NCI-H187 (cell line): ENCODE results near the gene NANS.
"Not testable (repeated sequence)": the region's sequence is repeated elsewhere in the genome, so short reads cannot be mapped to it uniquely, and the experiment has no call there.

ENCODE experiments used
- DNase-seq, 2 experiments: peaks; one replicate each; lab custom pipeline; 2025; lab: John Stamatoyannopoulos, UW

The NANS gene

DNA sequence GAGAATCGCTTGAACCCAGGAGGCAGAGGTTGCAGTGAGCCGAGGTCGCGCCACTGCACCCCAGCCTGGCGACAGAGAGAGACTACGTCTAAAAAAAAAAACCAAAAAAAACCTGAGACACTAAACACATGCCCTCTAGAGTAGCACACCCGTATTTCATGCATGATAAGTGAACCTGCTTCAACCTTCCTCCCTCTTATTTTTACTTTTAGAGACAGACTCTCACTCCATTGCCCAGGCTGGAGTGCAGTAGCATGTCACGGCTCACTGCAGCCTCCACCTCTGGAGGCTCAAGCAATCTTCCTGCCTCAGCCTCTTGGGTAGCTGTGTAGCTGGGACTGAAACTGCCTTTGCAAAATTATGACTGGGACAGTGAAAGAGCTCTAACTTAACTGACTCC lies 17.6 kb upstream of the NANS start:
- no peak for DNase-seq

DNA sequence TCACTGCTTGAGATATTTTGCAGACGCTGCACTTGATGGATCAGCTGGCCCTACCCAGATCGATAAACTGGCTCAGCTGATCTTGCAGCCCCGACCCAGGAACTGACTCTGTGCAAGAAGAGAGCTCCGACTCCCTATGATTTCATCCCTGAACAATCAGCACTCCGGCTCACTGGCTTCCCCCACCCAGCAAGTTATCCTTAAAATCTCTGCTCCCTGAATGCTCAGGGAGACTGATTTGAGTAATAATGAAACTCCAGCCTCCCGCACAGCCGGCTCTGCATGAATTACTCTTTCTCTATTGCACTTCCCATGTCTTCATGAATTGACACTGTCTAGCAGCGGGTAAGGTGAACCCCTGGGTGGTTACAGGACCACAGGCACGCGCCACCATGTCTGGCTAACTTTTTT lies 16.9 kb upstream of the NANS start:
- DNase-seq: no peak

DNA sequence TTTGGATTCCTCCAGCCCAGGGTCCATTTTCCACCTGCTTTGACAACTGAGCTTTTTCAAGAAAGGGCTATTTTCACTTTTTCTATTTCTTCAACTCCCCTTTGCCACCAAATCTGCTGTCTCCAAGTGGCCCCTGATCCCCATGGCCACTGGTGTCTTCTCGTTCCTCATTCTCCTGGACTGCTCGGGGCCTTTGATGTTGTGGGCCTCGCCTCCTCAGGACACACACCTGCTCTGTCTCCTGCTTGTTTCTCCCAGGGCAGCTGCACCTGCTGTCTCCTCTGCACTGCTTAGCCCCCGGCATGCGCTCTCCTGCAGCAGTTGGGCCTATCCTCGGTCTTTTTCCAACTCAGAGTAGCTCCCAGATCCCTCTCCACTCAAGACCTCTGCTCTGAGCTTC lies 16.3 kb upstream of the NANS start:
- no peak for DNase-seq

DNA sequence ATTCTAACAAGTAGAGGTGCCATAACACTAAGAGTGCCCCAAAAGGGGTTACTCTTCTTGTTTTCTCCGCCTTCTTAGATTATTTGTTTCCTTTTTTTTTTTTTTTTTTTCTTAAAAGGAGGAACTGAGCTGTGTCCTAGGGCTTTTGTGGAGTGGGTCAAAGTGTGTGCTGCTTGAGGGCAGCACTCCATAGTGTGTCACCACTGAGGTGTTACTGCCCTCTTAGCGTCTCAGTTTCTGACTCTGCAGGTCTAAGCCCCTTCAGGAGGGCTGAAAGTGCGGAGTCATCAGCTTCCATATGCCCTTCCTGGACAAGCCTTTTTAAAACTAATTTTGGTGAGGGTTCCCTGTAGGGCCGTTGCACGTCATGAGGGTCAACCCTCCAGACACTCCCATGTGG lies 12.6 kb upstream of the NANS start:
- no peak for DNase-seq

DNA sequence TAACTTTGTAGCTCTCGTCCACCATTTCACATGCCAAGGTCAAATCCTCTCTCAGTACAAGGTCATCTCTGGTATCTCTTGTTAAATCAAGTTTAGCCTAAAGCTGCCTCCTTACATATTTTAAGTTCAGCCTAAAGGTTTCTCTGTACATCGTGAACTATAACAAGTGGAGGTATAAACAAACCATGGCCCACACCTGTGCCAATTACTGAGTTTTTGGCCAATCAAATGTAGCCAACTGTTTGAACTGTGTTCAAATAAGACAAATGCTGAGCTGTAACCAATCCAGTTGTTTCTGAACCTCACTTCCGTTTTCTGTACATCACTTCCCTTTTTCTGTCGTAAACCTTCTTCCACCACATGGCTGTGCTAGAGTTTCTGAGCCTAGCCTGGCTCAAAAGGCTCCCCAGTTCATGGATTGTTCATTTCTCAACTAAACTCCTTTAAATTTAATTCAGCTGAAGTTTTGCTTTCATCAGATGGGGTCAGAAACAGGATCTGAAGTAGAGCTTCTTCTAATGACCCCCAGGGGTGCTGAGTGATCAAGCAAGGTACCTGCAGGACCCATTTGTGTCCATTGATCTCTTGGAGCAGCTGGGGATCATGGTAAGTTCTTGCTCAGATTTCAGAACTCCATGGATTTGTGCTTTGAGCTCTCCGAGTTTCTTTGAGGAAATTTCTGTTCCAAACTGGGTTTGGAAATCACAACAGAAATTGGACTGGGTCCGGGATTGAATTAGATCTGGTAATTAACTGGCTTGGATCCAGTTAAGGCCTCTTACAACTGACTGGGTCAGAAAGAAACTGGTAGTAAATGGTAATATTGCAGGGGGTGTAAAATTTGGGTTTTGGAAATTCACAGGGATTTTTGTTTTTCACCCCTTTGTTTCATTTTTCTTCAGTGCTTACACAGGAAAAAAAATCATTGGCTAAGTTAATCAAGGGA lies 11.0 kb upstream of the NANS start:
- no peak for DNase-seq

DNA sequence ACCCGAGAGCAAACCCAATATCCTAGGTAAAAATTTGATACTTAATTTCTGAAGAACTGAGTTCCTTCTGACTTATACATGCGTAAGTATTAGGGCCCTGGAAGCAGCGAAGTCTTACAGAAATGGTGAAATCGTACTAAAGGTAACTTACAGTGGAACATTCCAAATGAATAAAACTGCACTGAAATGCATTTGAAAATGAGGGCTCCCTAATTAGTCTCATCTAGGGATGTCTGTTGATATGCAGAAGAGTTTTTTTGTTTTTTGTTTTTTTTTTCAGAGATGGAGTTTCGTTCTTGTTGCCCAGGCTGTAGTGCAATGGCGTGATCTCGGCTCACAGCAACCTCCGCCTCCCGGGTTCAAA lies 10.4 kb upstream of the NANS start:
- DNase-seq: no peak

DNA sequence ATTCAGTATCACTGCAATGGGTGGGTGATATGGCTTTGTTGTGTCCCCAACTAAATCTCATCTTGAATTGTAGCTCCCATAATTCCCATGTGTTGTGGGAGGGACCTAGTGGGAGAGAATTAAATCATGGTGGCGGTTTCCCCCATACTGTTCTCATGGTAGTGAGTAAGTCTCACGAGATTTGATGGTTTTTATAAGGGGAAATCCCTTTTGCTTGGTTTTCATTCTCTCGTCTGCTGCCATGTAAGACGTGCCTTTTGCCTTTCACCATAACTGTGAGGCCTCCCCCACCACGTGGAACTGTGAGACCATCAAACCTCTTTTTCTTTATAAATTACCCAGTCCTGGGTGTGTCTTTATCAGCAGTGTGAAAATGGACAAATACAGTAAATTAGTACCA lies 9.5 kb upstream of the NANS start:
- DNase-seq: no peak

DNA sequence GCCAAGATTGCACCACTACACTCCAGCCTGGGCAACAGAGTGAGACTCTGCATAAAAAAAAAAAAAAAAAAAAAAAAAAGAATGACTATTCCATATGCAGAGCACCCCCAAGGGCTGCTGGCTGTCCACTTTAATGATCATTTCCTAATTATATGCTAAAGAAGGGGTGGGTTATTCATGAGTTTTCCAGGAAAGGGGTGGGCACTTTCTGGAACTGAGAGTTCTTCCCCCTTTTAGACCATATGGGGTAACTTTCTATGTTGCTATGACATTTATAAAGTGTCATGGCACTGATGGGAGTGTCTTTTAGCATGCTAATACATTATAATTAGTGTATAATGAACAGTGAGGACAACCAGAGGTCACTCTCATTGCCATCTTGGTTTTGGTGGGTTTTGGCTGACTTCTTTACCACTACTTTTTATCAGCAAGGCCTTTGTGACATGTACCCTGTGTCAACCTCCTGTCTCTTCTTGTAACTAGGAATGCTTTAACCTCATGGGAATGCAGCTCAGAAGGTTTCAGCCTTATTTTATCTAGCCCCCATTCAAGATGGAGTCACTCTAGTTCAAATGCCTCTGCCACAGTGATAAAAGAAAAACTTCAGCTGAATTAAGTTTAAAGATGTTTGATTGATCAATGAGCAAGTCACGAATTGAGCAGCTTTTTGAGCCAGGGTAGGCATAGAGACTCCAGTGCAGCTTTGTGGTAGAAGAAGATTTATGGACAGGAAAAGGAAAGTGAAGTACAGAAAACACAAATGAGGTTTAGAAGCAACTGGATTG lies 7.1 kb upstream of the NANS start:
- DNase-seq: no peak

DNA sequence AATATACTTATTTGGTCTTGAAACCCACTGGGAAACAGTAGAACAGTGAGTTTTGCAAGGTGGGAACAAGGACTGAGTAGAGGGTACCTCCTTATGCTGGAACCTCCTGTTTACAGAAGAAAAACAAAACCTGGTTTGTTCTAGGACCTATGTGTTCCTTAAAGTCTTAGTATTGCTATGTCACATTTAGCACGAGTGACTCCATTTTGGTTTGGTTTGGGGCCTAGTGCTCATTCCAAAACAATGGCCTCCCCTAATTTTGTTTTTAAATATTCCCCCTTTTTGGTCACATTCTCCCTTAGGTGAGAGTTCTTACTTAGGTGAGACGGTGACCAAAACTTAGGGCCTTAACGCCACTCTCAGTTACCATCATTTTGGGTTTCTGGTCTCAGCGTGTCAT lies 6.2 kb upstream of the NANS start:
- DNase-seq: no peak

DNA sequence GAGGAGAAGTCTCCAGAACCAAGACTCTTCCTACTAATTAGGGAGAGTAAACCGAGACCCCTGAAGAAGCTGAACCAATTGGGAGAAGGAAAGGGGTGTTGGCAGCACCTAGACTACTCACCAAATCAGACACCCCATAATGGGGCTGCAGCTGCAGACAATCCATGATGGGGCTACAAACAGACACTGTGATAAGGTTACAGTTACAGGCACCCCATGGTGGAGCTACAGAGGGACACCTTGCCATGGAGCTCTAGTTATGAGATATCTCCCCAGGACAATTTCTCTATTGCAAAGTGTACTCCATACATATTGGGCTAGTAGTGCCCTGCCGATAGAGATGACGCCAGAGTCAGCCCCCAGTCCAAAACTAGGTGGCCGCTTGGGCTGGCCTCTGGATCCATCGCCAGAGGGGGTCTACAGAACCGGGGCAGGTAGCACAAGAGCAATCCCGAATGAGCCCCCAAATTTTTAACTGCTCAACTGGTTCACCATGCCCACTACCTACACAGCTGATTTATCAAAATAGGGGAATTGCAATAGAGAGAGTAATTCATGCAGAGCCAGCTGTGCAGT lies 2.1 kb upstream of the NANS start:
- no peak for DNase-seq

DNA sequence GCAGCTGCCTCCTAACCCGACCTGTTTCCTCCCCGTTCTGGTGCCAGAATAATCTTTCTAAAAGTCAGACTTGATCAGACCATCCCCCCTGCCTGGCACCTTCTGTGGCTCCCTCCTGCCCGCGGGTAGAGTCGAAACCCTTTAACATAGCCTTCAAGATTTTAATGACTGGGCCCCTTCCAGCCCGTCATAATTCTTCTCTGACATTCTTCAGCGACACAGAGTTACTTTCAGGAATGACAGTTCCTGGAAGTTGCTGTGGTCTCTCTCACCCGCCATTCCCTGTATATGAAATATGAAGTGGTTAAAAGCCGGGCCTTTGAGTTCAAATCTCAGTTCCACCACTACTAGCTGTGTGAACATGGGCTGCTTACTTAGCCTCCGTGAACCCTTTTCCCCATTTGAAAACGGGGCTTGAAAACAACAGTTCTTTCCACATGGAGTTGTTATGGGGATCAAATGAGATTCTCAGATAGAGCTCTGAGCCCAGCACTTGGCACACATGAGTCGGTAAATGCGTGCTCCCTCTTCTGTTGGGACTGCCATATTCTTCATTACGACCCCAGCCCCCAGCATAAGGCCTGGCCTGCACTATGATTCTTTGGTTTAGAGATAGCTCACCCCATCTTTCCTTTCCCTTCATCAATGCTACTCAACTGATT lies 737 bp downstream of the NANS start:
- DNase-seq: no peak

DNA sequence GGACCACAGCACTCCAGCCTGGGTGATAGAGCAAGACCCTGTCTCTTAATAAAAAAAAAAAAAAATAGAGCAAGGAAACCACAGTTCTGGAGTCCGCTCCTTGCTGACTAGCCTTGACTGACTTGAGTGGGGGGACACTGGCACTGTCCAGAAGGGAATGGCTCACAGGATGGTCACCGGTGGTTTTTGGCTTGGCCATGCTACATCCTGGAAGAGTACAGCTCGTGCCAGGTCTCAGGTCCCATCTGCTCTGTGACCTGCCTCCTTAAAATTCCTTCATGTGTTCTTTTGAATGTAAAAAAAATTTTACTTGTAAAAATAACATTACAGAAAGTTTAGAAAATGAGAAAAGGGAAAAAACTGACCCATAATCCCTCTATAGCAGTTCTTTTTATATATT lies 5.6 kb downstream of the NANS start:
- DNase-seq: no peak

DNA sequence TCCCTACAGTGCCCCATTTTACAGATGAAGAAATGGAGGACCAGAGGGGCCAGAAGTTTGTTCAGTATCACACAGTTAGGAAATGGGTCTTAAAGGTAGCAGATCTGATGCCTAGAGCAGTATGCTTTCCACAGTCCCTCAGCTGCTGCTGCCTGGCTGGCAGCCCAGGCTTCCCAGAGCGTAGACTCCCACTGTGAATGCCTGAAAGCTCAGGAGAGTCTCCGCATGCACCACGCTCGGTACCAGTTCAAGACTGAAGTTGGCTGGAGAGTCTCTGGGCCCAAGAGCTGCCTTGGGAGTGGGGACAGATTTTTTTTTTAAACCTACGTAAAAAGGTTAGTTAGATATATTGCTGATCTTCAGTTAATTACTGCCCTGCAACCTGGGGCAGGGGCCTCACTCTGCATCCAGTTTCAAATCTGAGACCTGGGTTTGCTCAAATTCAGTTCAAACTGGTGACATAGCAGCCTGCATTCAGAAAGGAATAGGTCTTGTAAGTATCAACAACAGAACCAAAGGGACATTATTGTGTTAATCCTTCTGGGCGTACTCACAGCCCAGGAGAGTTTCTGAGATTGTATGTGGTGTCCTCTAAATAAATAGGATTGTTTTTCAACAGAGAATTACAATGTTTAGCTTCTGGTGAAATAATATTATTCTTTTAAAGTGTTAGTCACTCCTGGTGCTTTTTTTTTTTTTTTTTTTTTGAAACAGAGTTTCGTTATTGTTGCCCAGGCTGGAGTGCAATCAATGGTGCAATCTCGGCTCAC lies 8.3 kb downstream of the NANS start:
- DNase-seq: no peak

DNA sequence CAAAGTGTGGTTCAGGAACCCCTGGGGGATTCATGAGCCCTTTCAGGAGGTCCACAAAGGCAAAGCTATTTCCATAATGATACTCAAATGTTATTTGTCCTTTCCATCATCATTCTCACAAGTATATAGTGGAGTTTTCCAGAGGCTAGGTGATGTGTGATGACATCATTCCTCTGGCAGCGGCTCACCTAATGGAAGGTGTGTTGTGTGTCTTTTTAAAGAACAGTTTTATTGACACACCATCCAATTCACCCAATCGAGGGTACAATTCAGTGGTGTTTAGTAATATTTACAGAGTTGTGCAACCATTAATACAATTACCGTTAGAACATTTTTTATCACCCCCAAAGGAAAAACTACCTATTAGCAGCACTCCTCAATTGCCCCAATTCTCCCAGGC lies 9.7 kb downstream of the NANS start:
- DNase-seq: no peak

DNA sequence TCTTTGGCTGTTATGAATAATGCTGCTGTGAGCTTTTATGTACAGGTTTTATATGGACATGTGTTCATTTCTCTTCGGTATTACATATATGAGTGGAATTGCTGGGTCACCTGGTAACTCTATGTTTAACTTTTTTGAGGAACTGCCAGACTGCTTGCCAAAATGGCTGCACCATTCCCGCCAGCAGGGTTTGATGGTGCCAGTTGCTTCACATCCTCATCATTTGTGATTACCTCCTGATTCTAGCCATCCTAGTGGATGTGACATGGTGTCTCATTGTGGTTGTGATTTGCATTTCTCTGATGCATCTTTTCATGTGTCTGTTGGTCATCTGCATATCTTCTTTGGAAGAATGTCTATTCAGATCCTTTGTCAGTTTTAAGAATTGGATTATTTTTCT lies 10.7 kb downstream of the NANS start:
- no peak for DNase-seq

DNA sequence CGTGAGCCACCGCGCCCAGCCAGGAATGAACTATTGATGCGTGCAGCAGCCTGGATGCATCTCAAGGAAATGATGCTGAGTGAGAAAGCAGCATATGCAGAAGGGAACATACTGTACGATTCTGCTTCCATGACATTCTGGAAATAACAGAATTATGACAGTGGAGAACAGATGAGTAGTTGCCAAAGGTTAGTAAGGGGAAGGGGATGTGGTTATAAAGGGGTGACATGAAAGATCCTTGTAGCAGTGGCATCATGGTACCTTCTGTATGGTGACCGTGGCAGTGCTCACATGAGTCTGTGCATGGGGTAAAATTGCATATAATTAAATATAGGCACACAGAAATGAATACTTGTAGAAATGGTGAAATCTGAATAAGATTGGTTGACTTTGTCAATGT lies 13.0 kb downstream of the NANS start:
- DNase-seq: no peak

DNA sequence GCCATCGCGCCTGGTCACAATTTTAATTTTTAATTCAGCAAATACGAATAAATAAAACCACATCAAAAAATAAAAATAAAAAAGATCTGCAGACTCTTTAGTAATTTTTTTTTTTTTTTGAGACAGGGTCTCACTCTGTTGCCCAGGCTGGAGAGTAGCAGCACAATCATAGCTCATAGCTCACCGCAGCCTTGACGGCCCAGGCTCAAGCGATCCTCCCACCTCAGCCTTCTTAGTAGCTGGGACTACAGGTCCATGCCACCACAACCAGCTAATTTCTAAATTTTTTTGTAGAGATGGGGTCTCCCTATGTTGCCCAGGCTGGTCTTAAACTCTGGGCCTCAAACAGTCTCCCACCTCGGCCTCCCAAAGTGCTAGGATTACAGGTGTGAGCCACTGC lies 14.2 kb downstream of the NANS start:
- DNase-seq: no peak

DNA sequence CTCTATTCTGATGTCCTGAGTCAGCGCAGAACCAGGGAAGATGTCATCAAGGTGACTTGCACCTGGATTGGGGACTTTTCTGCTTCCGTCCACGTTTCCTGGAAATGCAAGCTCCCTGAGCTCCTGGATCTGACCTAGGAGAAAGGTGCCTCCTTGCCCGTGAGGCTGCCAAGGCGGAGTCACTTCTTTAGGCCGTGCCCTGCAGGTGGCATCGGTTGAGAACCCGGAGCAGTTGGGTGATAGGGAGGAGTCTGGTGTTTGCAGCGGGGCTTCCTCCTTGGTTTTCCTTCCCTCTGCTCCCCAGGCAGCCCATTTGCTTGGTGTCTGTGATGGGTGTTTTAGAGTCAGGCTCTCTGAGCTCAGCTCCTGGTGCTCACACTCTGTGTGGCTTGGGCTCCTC lies 15.2 kb downstream of the NANS start:
- DNase-seq: no peak

DNA sequence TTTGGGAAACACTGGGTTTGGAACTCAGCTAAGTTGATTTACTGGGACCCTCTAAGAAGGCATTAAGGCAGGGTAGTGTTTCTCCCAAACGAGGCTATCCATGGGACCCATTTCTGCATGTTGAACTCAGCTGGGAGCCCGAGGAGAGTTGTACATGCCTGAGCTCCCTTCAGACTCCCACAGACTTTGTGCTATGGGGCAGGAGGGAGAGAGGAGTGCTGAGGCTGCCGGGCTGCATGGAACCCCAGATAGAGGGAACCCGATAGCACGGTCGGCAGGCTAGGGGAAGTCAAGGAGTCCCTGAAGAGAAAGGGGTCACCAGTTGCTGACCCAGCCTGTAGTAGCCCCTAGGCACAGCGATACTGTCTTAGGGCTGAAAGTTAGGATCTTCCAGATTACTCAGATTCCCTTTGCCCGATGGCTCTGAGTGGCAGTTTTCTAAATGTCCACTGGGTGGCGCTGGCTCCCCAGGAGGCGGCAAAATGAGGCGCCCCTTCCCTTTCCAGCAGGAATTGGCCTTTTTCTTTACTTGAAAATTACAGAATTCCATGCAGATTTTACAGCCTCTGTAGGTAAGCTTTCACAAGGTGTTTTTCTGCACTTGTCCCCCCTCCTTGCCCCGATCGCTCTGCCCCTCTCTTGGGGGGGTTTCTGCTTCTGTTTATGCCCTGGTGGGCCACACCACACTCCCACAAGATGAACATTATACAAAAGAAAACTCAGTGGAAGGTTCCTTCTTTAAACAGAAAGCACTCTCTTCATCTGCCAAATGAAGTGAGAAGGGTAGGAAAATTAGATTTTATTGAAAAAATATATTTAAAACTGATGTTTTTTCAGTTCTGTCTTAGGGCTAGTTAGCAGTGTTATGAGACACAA lies 17.8 kb downstream of the NANS start:
- DNase-seq: no peak

DNA sequence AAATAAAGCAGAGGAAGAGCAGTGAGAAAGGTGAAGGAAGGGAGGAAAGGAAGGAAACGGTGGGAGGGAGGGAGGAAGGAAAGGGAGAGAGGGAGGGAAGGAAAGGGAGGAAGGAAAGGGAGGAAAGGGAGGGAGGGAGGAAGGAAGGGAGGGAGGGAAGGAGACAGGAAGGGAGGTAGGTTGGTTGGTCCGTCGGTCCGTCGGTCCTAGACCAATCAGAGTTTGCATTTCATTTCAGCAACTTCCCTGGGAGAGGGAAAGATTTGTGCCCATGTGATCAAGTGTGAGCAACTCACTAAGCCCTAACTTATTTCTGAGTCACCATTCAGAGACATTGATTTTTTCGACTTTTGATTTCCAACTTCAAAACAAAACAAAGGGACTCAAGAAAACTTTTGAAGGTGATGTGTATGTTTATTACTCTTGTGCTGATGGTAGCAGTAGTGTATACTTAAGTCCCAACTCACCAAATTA lies 18.8 kb downstream of the NANS start:
- DNase-seq: no peak

DNA sequence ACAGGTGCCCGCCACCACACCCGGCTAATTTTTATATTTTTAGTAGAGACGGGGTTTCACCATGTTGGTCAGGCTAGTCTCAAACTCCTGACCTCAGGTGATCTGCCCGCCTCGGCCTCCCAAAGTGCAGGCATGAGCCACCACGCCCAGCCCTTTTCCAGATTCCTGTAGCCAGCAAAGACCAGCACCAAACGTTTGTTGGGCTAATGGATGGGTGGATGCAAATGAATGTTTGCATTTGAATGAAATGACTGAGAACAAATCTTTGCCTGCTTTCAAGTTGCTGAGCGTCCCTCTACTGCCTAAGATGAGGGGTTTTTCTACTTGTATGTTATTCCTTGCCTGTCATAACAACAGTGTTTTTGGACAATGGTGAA lies 20.0 kb downstream of the NANS start:
- DNase-seq: not testable (repeated sequence)
